ENCODE results near the gene COQ7.
A peak's percentile ranks its signal among the peaks of the same experiment; 100 is the strongest.

COQ7 gene

GRCh38 chr16:19113577-19114358 is 46.4 kb downstream of the COQ7 start, which contains the start of gene ITPRIPL2:
Gene ITPRIPL2 (plus strand): TSS chr16:19113964. CDS start chr16:19114462, 498 bp downstream.
- peak; percentile 83 for DNase-seq

- DNase-seq: no peak
Observed at GRCh38 chr16:19114359-19115147, 47.1 kb downstream of the COQ7 start.

- no peak for DNase-seq
Observed at GRCh38 chr16:19115148-19116021, 48.0 kb downstream of the COQ7 start.

GRCh38 chr16:19116711-19117449 is 49.5 kb downstream of the COQ7 start:
- no peak for DNase-seq

GRCh38 chr16:19118938-19119431 is 51.6 kb downstream of the COQ7 start:
- DNase-seq: peak; percentile 72

- DNase-seq: no peak
Observed at GRCh38 chr16:19119564-19119963, 52.1 kb downstream of the COQ7 start.

- no peak for DNase-seq
Observed at GRCh38 chr16:19123535-19124178, 56.2 kb downstream of the COQ7 start.

GRCh38 chr16:19126300-19126699 is 58.9 kb downstream of the COQ7 start:
- DNase-seq: no peak

GRCh38 chr16:19127205-19127604 is 59.8 kb downstream of the COQ7 start:
- no peak for DNase-seq

- no peak for DNase-seq
Observed at GRCh38 chr16:19127674-19128131, 60.3 kb downstream of the COQ7 start.

- DNase-seq: no peak
Observed at GRCh38 chr16:19128454-19129200, 61.2 kb downstream of the COQ7 start.
